GM18909 (cell line): ENCODE data around the gene LAMP5.

Experiments
- ATAC-seq: cut with Tn5 transposase; IDR thresholded peaks from one replicate; pipeline ENCODE4 v1.9.1; 2021; ENCODE audit warnings: mild to moderate bottlenecking; ENCODE audit not compliant: unreplicated experiment, poor library complexity

The LAMP5 gene

GRCh38 chr20:9531581-9531980 lies 17.2 kb downstream of the LAMP5 start:
- ATAC-seq = no peak

GRCh38 chr20:9532069-9532838 lies 17.9 kb downstream of the LAMP5 start:
- ATAC-seq = no peak

- ATAC-seq = no peak
Observed at GRCh38 chr20:9534025-9534424, 19.6 kb downstream of the LAMP5 start.

- ATAC-seq = no peak
Observed at GRCh38 chr20:9535449-9535848, 21.1 kb downstream of the LAMP5 start.

GRCh38 chr20:9543214-9543613 lies 28.8 kb downstream of the LAMP5 start:
- no peak for ATAC-seq

GRCh38 chr20:9550283-9550682 lies 35.9 kb downstream of the LAMP5 start:
- ATAC-seq = no peak

GRCh38 chr20:9550871-9551270 lies 36.5 kb downstream of the LAMP5 start:
- no peak for ATAC-seq

- no peak for ATAC-seq
Observed at GRCh38 chr20:9551808-9552550, 37.6 kb downstream of the LAMP5 start.

GRCh38 chr20:9555781-9556180 lies 41.4 kb downstream of the LAMP5 start:
- no peak for ATAC-seq

GRCh38 chr20:9557411-9557810 lies 43.0 kb downstream of the LAMP5 start:
- ATAC-seq = no peak

GRCh38 chr20:9565910-9566550 lies 51.6 kb downstream of the LAMP5 start:
- no peak for ATAC-seq

GRCh38 chr20:9566977-9567376 lies 52.6 kb downstream of the LAMP5 start:
- no peak for ATAC-seq

GRCh38 chr20:9570612-9571011 lies 56.2 kb downstream of the LAMP5 start:
- ATAC-seq = no peak

- ATAC-seq = no peak
Observed at GRCh38 chr20:9571783-9572182, 57.4 kb downstream of the LAMP5 start.

- ATAC-seq = no peak
Observed at GRCh38 chr20:9572670-9573069, 58.3 kb downstream of the LAMP5 start.

- no peak for ATAC-seq
Observed at GRCh38 chr20:9573335-9574151, 59.2 kb downstream of the LAMP5 start.

- no peak for ATAC-seq
Observed at GRCh38 chr20:9574181-9574580, 59.8 kb downstream of the LAMP5 start.

- no peak for ATAC-seq
Observed at GRCh38 chr20:9574776-9575175, 60.4 kb downstream of the LAMP5 start.

GRCh38 chr20:9575836-9576235 lies 61.4 kb downstream of the LAMP5 start:
- no peak for ATAC-seq

GRCh38 chr20:9576695-9577094 lies 62.3 kb downstream of the LAMP5 start:
- ATAC-seq = no peak
